ENCODE data around the gene RAD51B.

The RAD51B gene

GRCh38 chr14:68679746-68680467 lies 860.3 kb downstream of the RAD51B start:
- TF ChIP-seq, protein P1, sequence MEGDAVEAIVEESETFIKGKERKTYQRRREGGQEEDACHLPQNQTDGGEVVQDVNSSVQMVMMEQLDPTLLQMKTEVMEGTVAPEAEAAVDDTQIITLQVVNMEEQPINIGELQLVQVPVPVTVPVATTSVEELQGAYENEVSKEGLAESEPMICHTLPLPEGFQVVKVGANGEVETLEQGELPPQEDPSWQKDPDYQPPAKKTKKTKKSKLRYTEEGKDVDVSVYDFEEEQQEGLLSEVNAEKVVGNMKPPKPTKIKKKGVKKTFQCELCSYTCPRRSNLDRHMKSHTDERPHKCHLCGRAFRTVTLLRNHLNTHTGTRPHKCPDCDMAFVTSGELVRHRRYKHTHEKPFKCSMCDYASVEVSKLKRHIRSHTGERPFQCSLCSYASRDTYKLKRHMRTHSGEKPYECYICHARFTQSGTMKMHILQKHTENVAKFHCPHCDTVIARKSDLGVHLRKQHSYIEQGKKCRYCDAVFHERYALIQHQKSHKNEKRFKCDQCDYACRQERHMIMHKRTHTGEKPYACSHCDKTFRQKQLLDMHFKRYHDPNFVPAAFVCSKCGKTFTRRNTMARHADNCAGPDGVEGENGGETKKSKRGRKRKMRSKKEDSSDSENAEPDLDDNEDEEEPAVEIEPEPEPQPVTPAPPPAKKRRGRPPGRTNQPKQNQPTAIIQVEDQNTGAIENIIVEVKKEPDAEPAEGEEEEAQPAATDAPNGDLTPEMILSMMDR (IDR thresholded peaks at IDR 0.05): no peak

DNA sequence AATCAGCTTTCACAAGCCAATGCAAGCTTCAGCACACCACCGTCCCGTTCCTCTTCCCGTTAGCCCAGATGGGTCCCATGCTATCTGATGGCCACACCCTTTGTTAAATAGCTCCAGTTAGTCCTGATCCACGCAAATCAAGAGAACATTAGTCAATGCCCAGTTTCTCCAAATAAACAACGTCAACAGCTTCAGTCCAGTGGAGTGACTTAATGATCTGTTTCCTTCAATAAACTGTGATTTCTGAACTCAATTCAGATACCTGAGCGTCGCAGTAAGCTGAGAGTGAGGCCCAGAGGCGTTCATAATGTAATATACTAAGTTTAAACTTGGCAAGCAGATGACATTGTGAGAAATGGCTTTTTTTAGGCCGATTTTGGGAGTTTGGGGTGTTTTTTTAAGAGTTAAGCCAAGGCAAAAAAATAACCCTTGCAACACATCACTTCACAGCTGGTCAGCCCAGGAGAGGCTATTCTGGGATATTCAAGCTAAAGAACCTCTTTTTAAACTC lies 861.0 kb downstream of the RAD51B start:
- TF ChIP-seq, protein P1 (IDR thresholded peaks at IDR 0.05): no peak

DNA sequence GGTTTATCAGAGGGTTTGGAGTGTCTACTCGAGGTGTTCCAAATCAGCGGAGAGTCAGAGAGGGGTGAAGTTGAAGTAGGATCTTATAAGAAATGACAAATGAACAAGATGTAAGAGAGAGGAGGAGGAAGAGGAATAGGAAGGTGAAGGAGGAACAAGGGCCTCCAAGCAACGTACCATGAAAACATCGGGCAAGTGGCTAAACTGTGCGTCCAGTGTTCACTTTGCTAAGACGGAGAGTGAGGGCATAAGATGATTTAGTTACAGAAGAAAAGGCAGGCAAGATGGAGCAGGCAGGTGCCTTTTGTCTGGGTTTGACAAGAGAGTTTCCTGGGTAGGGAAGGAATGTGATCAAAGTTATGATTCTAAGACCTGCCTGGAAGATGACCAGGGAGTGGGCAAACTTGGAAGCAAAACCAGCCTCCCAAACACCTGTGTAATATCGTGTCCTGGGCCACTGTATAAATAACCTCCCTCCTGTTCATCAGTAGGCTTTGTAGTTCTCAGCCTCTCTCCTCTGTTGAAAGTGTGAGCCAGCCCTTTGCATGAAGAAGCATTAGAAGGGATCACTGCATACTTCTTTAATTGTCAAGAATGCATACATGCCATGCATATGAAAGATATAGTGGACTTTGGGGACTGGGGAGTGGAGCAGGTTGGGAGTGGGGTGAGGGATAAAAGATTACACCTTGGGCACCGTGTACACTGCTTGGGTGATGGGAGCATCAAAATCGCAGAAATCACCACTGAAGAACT lies 861.9 kb downstream of the RAD51B start:
- TF ChIP-seq, protein P1 (IDR thresholded peaks at IDR 0.05): no peak

DNA sequence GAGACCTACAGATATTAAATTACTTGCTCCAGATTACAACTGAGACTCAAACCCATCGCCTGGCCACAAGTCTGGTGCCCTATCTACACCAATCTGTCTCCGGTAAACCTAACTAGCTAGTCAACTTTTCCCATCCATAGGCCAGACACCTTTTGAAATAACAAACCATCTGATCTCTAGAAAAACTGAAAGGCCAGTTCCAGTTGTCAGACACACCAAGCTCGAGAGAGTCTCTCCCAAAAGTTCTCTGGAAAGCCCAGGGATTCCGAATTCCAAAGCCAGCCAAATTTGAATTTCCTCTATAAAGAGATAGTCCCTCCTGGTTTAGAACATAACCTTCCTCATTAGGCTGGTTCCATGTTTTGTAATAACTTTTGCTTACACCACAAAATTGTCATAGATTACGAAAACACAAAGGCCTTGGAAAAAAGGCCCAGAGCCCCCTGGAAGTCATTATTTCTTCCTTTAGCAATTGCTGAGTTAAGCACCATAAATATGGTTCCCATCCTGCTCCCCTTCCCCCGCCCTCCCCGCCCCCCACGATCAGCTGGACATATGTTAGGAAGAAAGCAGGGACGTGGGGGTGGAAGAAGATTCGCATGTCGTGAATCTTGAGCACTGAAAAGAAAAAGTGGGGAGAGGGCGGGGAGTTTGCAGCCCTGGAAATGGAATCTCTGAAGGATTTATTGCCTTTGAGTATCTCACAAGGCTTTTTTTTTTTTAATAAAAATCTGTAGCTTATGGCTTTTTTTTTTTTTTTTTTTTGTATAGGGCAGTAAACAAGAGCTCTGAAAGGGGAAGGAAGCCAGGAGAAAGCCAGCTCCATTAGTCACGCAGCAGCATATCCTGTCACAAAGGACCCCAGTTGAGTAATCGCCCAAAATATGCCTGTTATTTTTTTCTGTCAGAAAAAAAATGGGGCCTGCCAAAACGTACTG lies 862.9 kb downstream of the RAD51B start:
- TF ChIP-seq, protein P1 (IDR thresholded peaks at IDR 0.05): no peak

DNA sequence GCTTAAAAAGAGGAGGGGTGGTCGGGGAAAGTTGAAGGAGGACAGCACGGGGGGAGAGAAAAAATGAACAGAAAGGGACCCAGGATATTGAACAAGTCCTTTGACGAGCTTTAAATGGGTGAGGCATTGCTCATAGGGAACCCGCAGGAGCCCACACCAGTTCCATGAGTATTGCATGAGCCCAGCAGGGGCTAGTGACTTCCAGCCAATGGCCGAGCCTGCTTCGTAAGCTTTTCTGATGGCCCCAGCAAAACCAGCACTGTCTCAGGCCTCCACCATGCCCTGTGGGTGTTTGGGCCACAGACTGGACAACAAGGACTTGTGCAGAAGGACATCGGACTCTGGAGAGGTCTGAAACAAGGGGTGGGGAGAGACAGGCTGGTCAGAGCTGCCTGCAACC lies 863.7 kb downstream of the RAD51B start:
- TF ChIP-seq, protein P1 (IDR thresholded peaks at IDR 0.05): no peak

- TF ChIP-seq, protein P1 (IDR thresholded peaks at IDR 0.05): no peak
Measured at GRCh38 chr14:68684466-68685418, 865.2 kb downstream of the RAD51B start.
